ENCODE measurements around the gene TMEM250. TPM values are rescaled to one million over a fixed set of nuclear protein-coding genes. Genes with fewer than 3 reads are reported as not detected.

TMEM250 gene
- total RNA-seq, 1 donor from 2014 or later, result 29.8 TPM

- no peak for TF ChIP-seq EZH2 (IDR thresholded peaks at IDR 0.05; ENCODE audit: insufficient read depth, low read length)
- no peak for TF ChIP-seq CTCF (IDR thresholded peaks at IDR 0.05; ENCODE audit: insufficient read depth, low read depth, low read length)
- FAIRE-seq (no peak), DNase-seq (ENCODE audit: low read depth) (no peak)
- Mint-ChIP-seq H3K36me3 (ENCODE audit: low read depth, unreplicated experiment) (no peaks in the 10 kb centered on the region), H3K27ac (ENCODE audit: unreplicated experiment) (no peak overlapping the region), H3K27me3 (ENCODE audit: low read depth, unreplicated experiment) (no peaks in the 10 kb centered on the region), H3K9me3 (ENCODE audit: unreplicated experiment) (no peaks in the 10 kb centered on the region), H3K4me3 (ENCODE audit: unreplicated experiment) (no peak overlapping the region), H3K4me1 (ENCODE audit: low read depth, unreplicated experiment) (peaks cover 2% of the 10 kb centered on the region)
- no peak overlapping the region for H3K9ac ChIP-seq (ENCODE audit: low read length)
- no peak overlapping the region for H2AFZ ChIP-seq (ENCODE audit: low read depth, low read length)
- H3K79me2 ChIP-seq (ENCODE audit: insufficient read depth, low read length), result peaks cover 96% of the 10 kb centered on the region
- H3K27ac ChIP-seq (ENCODE audit: low read depth, low read length), result no peak overlapping the region
- no peaks in the 10 kb centered on the region for H3K36me3 ChIP-seq (ENCODE audit: insufficient read depth, low read length)
- H3K4me1 ChIP-seq (ENCODE audit: insufficient read depth, low read length), result peaks cover 9% of the 10 kb centered on the region
- H3K4me3 ChIP-seq (ENCODE audit: insufficient read depth, low read depth, low read length), result no peak overlapping the region
- H3K27me3 ChIP-seq (ENCODE audit: insufficient read depth, low read length), result no peaks in the 10 kb centered on the region
- H3K4me2 ChIP-seq (ENCODE audit: low read length), result no peak overlapping the region
- H3K9me3 ChIP-seq (ENCODE audit: insufficient read depth, low read depth, low read length), result no peaks in the 10 kb centered on the region
- peaks cover 92% of the 10 kb centered on the region for H4K20me1 ChIP-seq (ENCODE audit: insufficient read depth, low read length)
Measured at GRCh38 chr9:136086213-136086881, 32.3 kb downstream of the TMEM250 start.

GRCh38 chr9:136085815-136086212 is 32.9 kb downstream of the TMEM250 start:
- H3K79me2 ChIP-seq (ENCODE audit: insufficient read depth, low read length), result peaks cover 96% of the 10 kb centered on the region
- Mint-ChIP-seq H3K27ac (ENCODE audit: unreplicated experiment) (no peak overlapping the region), H3K4me1 (ENCODE audit: low read depth, unreplicated experiment) (no peaks in the 10 kb centered on the region), H3K36me3 (ENCODE audit: low read depth, unreplicated experiment) (no peaks in the 10 kb centered on the region), H3K9me3 (ENCODE audit: unreplicated experiment) (no peaks in the 10 kb centered on the region), H3K27me3 (ENCODE audit: low read depth, unreplicated experiment) (no peaks in the 10 kb centered on the region), H3K4me3 (ENCODE audit: unreplicated experiment) (no peak overlapping the region)
- H3K27me3 ChIP-seq (ENCODE audit: insufficient read depth, low read length), result no peaks in the 10 kb centered on the region
- FAIRE-seq, result no peak
- no peaks in the 10 kb centered on the region for H3K36me3 ChIP-seq (ENCODE audit: insufficient read depth, low read length)
- no peak overlapping the region for H3K9ac ChIP-seq (ENCODE audit: low read length)
- no peak for DNase-seq (ENCODE audit: low read depth)
- H3K4me2 ChIP-seq (ENCODE audit: low read length), result no peak overlapping the region
- no peak overlapping the region for H2AFZ ChIP-seq (ENCODE audit: low read depth, low read length)
- H3K9me3 ChIP-seq (ENCODE audit: insufficient read depth, low read depth, low read length), result no peaks in the 10 kb centered on the region
- H3K27ac ChIP-seq (ENCODE audit: low read depth, low read length), result no peak overlapping the region
- H3K4me3 ChIP-seq (ENCODE audit: insufficient read depth, low read depth, low read length), result no peak overlapping the region
- peaks cover 4% of the 10 kb centered on the region for H3K4me1 ChIP-seq (ENCODE audit: insufficient read depth, low read length)
- peaks cover 92% of the 10 kb centered on the region for H4K20me1 ChIP-seq (ENCODE audit: insufficient read depth, low read length)
- TF ChIP-seq EZH2 (IDR thresholded peaks at IDR 0.05; ENCODE audit: insufficient read depth, low read length) (no peak), CTCF (IDR thresholded peaks at IDR 0.05; ENCODE audit: insufficient read depth, low read depth, low read length) (no peak)

All from astrocyte (in vitro differentiated cells and primary cell).